Natural killer cell (primary cell): ENCODE measurements around the gene NCAM1. TPM values are rescaled to one million over a fixed set of nuclear protein-coding genes. Genes with fewer than 3 reads are reported as not detected.

Experiments used
- ATAC-seq, 3 donors: fragments of 150-1000 bp in 2 of 3; fragments of 200-7000 bp in 1 of 3; cut with Tn5 transposase; 1 replicate in 1 of 3; 2 replicates in 2 of 3; pipeline ENCODE4 v1.10.0; 2021; ENCODE audit warnings: mild to moderate bottlenecking in 2 of 3, moderate library complexity in 2 of 3
- DNase-seq, 2 donors: peaks; one replicate each; pipeline versions ENCODE4 v3.0.0 to v3.0.0-alpha.2; 2013 to 2021; ENCODE audit warnings: mixed read lengths in 1 of 2
- H3K27ac ChIP-seq: one replicate; pipeline ENCODE4 v1.5.1; 2013; ENCODE audit warnings: mild to moderate bottlenecking, low read length
- H3K27me3 ChIP-seq: one replicate; pipeline ENCODE4 v1.6.1; 2013; ENCODE audit warnings: low read length; ENCODE audit not compliant: control insufficient read depth, insufficient read depth
- H3K36me3 ChIP-seq: one replicate; pipeline ENCODE4 v1.6.1; 2013; ENCODE audit warnings: low read length; ENCODE audit not compliant: control insufficient read depth, insufficient read depth
- H3K4me1 ChIP-seq: one replicate; pipeline ENCODE4 v1.6.1; 2013; ENCODE audit warnings: low read length; ENCODE audit not compliant: control insufficient read depth, insufficient read depth
- H3K4me3 ChIP-seq: one replicate; pipeline ENCODE4 v1.5.1; 2013; ENCODE audit warnings: low read length
- H3K9me3 ChIP-seq: one replicate; pipeline ENCODE4 v1.6.1; 2013; ENCODE audit warnings: low read length; ENCODE audit not compliant: control insufficient read depth, insufficient read depth
- H3K27ac Mint-ChIP-seq, 2 donors: one replicate each; pipeline ENCODE4 v1.8.0; 2022; ENCODE audit warnings: mild to moderate bottlenecking in 2 of 2, mixed read lengths in 2 of 2, moderate library complexity in 1 of 2
- H3K27me3 Mint-ChIP-seq, 2 donors: one replicate each; pipeline ENCODE4 v1.8.0; 2022; ENCODE audit warnings: low read depth in 2 of 2, mixed read lengths in 2 of 2
- H3K36me3 Mint-ChIP-seq: one replicate; pipeline ENCODE4 v1.8.0; 2022; ENCODE audit warnings: mixed read lengths
- H3K4me1 Mint-ChIP-seq, 2 donors: one replicate each; pipeline ENCODE4 v1.8.0; 2022; ENCODE audit warnings: mixed read lengths in 2 of 2
- H3K4me3 Mint-ChIP-seq: one replicate; pipeline ENCODE4 v1.8.0; 2022; ENCODE audit warnings: mild to moderate bottlenecking, moderate library complexity, mixed read lengths
- H3K9me3 Mint-ChIP-seq, 2 donors: one replicate each; pipeline ENCODE4 v1.8.0; 2022; ENCODE audit warnings: mixed read lengths in 2 of 2
- CTCF ChIP-seq: fragments of 200-600 bp; IDR thresholded peaks from one replicate; pipeline ENCODE4 v1.8.0; 2022; ENCODE audit warnings: antibody characterized with exemption
- WGBS: methylation state at CpG from one replicate; pipeline ENCODE4 v1.1.7; 2013; ENCODE audit warnings: missing lambda C conversion rate; ENCODE audit not compliant: insufficient coverage; 5-methylcytosine and 5-hydroxymethylcytosine counted together
- intact Hi-C: fragments of 100-400 bp; cut with micrococcal nuclease; formaldehyde crosslinking; loops from one replicate; pipeline ENCODE4 v1.14.2; 2022
- total RNA-seq, 4 donors: library from RNA; stranded (reverse); fragments of 120-200 nt in 1 of 4; gene quantifications; one replicate each; pipeline versions ENCODE4 v1.2.3 to v1.2.4, GENCODE V29; 2013 to 2022

The NCAM1 gene
- total RNA-seq, 3 donors from 2014 or later (not counting 1 experiment from before 2014, with no cell fraction given): 129 to 208 (median 187) TPM

- Histone ChIP-seq H3K4me3 (no peak overlapping the region), H3K27me3 (no peaks in the 10 kb centered on the region), H3K4me1 (no peaks in the 10 kb centered on the region), H3K36me3 (no peaks in the 10 kb centered on the region), H3K9me3 (no peaks in the 10 kb centered on the region), H3K27ac (no peak overlapping the region)
- Mint-ChIP-seq H3K27me3 (no peaks in the 10 kb centered on the region), H3K27ac (no peak overlapping the region), H3K9me3 (no peaks in the 10 kb centered on the region), H3K4me1 (peaks cover 27 to 40% of the 10 kb centered on the region in 2 donors), H3K4me3 (no peak overlapping the region), H3K36me3 (no peaks in the 10 kb centered on the region)
- TF ChIP-seq CTCF: no peak
- intact Hi-C loops: no loop called here
- DNase-seq (no peak), ATAC-seq (no peak)
- WGBS: 92% methylated on average over 2 of the region's 3 CpGs
Measured at GRCh38 chr11:113124006-113124405, 162.8 kb downstream of the NCAM1 start.

- H3K36me3 ChIP-seq: no peaks in the 10 kb centered on the region
- H3K4me3 Mint-ChIP-seq: no peak overlapping the region
- no peaks in the 10 kb centered on the region for H3K9me3 ChIP-seq
- no peak for TF ChIP-seq CTCF
- H3K27ac ChIP-seq: no peak overlapping the region
- H3K27me3 ChIP-seq: no peaks in the 10 kb centered on the region
- no peaks in the 10 kb centered on the region for H3K27me3 Mint-ChIP-seq
- 94% methylated on average over 8 of the region's 8 CpGs for WGBS
- no peak for DNase-seq
- no peaks in the 10 kb centered on the region for H3K9me3 Mint-ChIP-seq
- peaks cover 27 to 44% of the 10 kb centered on the region in 2 donors for H3K4me1 Mint-ChIP-seq
- intact Hi-C loops: no loop called here
- H3K36me3 Mint-ChIP-seq: no peaks in the 10 kb centered on the region
- no peak overlapping the region for H3K4me3 ChIP-seq
- no peak for ATAC-seq
- H3K27ac Mint-ChIP-seq: no peak overlapping the region
- H3K4me1 ChIP-seq: no peaks in the 10 kb centered on the region
Measured at GRCh38 chr11:113124578-113124977, 163.4 kb downstream of the NCAM1 start.

GRCh38 chr11:113129261-113129992 lies 168.2 kb downstream of the NCAM1 start:
- ATAC-seq: no peak

More at GRCh38 chr11:113129261-113129992, 168.2 kb downstream of the NCAM1 start:
- Histone ChIP-seq H3K27me3 (no peaks in the 10 kb centered on the region), H3K36me3 (no peaks in the 10 kb centered on the region), H3K4me1 (peaks cover 6% of the 10 kb centered on the region), H3K27ac (no peak overlapping the region), H3K9me3 (no peaks in the 10 kb centered on the region), H3K4me3 (no peak overlapping the region)
- H3K4me1 Mint-ChIP-seq: peaks cover 27 to 38% of the 10 kb centered on the region in 2 donors
- no peaks in the 10 kb centered on the region for H3K36me3 Mint-ChIP-seq
- DNase-seq: no peak
- TF ChIP-seq CTCF: no peak
- no peaks in the 10 kb centered on the region for H3K27me3 Mint-ChIP-seq
- 86% methylated on average over 3 of the region's 5 CpGs for WGBS
- H3K9me3 Mint-ChIP-seq: no peaks in the 10 kb centered on the region
- intact Hi-C loops: no loop called here
- H3K4me3 Mint-ChIP-seq: no peak overlapping the region
- no peak overlapping the region for H3K27ac Mint-ChIP-seq
